ENCODE results near the gene EGFR.

Gene EGFR

DNA sequence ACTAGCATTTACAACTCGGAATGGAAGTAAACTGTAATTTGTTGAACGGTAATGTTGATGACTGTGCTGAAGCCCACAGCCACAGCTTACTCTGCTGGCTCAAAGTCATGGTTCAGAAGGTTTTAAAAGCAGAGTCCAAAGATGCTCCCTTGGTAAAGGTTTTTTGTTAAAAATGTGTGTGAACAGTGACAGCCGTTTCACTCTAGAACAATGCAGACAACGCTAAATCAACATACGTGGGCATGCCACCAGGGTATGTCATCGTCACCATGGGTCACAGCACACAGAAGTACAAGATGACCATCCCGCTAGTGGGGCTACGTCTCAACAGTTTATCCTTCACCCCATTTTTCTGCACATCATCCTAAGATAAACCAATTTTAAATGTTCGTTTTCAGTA, 239.8 kb downstream of the EGFR start:
- no peak for DNase-seq
- intact Hi-C loops (cut with DNase I; ENCODE audit: low total_unique reads) = loop anchor here (5.0 to 10.0 kb wide), 2 partner anchors 244 to 481 kb away; partner anchors contain the start of gene EGFR

DNA sequence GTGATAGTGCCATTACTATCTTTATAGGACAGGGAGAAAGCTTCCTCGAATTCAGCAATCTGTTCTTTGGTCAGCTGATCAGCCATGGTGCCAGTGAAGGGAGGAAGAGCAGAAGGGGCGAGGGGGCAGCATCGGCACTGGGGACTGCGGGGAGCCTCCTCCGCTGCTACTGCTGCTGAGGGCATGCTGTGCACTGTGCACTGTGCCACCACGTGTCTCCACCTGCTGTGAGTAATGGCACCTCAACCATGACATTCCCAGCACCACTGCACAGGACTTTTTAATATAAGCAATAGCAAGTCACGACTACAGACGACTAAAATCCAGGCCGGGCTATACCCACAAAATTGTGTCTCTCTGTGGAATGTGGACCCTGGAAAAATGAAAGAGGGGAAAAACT, 241.4 kb downstream of the EGFR start:
- H3K4me1 ChIP-seq = peaks cover 0 to 4% (median 3%) of the 10 kb centered on the region in 4 donors
- TF ChIP-seq, protein P1, sequence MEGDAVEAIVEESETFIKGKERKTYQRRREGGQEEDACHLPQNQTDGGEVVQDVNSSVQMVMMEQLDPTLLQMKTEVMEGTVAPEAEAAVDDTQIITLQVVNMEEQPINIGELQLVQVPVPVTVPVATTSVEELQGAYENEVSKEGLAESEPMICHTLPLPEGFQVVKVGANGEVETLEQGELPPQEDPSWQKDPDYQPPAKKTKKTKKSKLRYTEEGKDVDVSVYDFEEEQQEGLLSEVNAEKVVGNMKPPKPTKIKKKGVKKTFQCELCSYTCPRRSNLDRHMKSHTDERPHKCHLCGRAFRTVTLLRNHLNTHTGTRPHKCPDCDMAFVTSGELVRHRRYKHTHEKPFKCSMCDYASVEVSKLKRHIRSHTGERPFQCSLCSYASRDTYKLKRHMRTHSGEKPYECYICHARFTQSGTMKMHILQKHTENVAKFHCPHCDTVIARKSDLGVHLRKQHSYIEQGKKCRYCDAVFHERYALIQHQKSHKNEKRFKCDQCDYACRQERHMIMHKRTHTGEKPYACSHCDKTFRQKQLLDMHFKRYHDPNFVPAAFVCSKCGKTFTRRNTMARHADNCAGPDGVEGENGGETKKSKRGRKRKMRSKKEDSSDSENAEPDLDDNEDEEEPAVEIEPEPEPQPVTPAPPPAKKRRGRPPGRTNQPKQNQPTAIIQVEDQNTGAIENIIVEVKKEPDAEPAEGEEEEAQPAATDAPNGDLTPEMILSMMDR (IDR thresholded peaks at IDR 0.05) = no peak
- peaks cover 0 to 22% of the 10 kb centered on the region in 2 donors for H3K27me3 ChIP-seq
- H3K4me3 ChIP-seq = no peak overlapping the region
- intact Hi-C loops (cut with DNase I; ENCODE audit: low total_unique reads) = no loop called here
- no peak overlapping the region for H3K27ac ChIP-seq
- H3K9me3 ChIP-seq = no peaks in the 10 kb centered on the region
- no peaks in the 10 kb centered on the region for H3K36me3 ChIP-seq
- DNase-seq = no peak

More for the DNA sequence above, 239.8 kb downstream of the EGFR start:
- H3K4me3 ChIP-seq = no peak overlapping the region
- H3K36me3 ChIP-seq = no peaks in the 10 kb centered on the region
- no peak overlapping the region for H3K27ac ChIP-seq
- H3K9me3 ChIP-seq = no peaks in the 10 kb centered on the region
- peaks cover 0 to 22% of the 10 kb centered on the region in 2 donors for H3K27me3 ChIP-seq
- peaks cover 0 to 15% (median 10%) of the 10 kb centered on the region in 4 donors for H3K4me1 ChIP-seq
- TF ChIP-seq, protein P1 (IDR thresholded peaks at IDR 0.05) = no peak

GRCh38 chr7:55260676-55261385, 242.0 kb downstream of the EGFR start:
- TF ChIP-seq, protein P1 (IDR thresholded peaks at IDR 0.05) = no peak
- H3K27ac ChIP-seq = no peak overlapping the region
- intact Hi-C loops (cut with DNase I; ENCODE audit: low total_unique reads) = no loop called here
- H3K36me3 ChIP-seq = no peaks in the 10 kb centered on the region
- no peak overlapping the region for H3K4me3 ChIP-seq
- H3K27me3 ChIP-seq = peaks cover 0 to 22% of the 10 kb centered on the region in 2 donors
- peaks cover 0 to 1% (median under 1%) of the 10 kb centered on the region in 4 donors for H3K4me1 ChIP-seq
- no peaks in the 10 kb centered on the region for H3K9me3 ChIP-seq
- DNase-seq = no peak

Data from tibial artery (tissue), 4 donors.